Activated CD4-positive, alpha-beta T cell treated with anti-CD3 and anti-CD28 coated beads, Interleukin-2, Interleukin-4, amounts not matched to agents 100 ng/mL and 50 ng/mL, durations not matched to agents 16 hours and 8 hours (primary cell): ENCODE data around the gene ADD2.

Experiments
- DNase-seq: peaks from one replicate; pipeline ENCODE4 v3.0.0-alpha.2; 2020; ENCODE audit warnings: low spot score

The ADD2 gene

DNA sequence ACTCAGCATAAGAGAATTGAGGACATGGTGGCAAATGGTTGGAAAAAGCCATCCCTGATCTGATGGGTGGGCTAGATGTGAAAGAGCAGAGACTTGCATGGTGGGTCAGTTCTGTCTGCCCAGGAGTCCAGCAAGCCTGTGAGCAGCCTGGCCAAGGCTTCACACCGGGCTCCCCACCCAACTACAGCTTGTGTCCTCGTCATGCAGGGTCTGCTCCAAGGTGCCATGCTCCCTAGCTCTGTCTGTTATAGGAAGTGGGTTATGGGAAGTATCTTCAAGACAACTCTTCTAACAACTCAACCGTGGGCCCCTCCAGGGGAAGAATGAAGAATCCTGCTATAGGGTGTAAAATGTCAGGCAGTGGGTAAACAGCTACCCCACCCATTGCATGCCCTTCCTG lies 97.4 kb downstream of the ADD2 start:
- DNase-seq, result no peak

DNA sequence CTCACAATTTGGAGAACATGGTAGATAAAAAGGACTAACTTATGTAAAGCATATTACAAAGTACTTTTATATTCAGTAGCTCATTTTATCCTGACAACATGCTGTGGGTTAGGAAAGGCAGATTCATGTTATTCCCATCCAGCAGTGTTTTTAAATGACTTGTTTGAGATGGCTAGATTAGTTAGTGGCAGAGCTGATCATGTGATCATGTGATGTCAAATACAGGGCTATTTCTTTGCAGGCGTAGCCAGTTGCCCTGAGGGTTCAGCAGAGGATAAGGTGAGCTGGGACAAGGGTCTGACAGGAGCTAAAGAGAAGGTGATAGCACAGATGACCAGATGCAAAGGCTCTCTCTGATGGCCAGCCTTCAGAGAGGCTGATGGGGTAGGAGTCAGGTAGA lies 97.8 kb downstream of the ADD2 start:
- no peak for DNase-seq

DNA sequence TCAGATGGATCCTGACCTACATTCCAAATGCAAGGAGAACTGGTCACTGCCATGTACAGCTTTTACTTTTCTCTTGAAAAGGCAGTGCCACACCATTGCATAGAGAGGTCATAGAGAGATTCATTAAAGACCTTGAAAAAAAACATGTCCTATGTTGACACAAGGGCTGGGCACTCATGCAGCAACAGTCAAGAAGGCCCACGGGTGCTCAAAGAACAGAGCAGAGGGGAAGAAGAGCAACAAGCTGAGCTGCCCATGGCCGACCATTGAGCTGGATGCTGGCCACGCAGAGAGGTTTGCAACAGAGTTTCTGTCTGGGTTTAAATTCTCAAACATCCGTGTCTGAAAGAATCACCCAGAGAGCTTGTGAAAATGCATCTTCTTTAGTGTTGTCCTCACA lies 99.1 kb downstream of the ADD2 start:
- no peak for DNase-seq

DNA sequence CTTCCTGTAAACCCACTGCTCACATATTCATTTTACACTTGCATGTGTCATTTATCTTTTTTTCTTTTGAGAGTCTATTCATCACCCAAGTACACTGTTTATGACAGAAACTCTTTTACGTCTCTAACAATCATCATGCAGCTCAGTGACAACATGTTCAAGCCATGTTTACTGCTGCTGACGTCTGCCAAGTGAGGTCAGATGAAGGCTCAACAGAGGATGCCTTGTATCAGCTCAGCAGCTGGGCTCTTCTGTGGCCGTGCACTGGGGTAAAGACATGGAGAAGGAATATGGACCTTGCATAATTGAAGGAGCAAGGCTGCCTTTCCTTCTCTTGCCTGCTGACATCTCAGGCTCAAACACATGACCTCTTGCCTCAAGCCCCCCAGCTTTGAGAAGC lies 99.6 kb downstream of the ADD2 start:
- DNase-seq, result no peak

DNA sequence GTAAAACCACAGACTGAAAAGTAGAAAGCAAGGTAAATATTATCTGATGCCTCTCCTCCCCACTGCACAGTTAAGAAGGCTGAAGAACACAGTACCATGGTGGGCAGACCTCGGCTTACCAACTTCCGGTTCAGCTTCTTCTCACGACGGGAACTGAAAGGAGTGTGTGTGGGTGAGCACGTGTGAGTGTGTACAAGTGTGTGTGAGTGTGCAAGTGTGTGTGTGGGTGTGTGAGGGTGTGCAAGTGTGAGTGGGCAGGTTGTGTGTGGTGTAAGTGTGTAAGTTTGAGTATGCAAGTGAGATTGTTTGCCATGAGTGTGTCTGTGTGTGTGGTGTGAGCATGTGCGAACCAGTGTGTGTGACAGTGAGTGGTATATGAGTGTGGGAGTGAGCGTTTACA lies 103.5 kb downstream of the ADD2 start:
- no peak for DNase-seq

DNA sequence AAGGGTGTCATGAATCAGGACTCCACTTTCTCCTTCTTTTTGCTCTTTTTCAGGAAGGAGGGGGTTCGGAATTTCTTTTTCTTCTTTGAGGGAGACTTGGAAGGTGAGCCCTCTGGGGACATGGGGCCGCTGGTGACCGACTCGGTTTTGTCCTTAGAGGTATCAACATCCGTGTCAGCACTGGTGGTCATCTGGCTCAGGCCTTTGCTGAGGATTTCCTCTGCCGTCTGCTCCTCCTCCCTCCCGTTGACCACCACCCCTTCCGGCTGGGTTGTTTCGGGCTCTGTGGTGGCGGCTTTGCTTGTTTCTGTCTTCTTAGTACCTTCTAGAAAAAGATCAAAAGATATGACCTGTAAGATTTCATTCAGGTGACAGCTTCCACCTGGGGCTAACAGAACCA lies 104.6 kb downstream of the ADD2 start:
- no peak for DNase-seq

DNA sequence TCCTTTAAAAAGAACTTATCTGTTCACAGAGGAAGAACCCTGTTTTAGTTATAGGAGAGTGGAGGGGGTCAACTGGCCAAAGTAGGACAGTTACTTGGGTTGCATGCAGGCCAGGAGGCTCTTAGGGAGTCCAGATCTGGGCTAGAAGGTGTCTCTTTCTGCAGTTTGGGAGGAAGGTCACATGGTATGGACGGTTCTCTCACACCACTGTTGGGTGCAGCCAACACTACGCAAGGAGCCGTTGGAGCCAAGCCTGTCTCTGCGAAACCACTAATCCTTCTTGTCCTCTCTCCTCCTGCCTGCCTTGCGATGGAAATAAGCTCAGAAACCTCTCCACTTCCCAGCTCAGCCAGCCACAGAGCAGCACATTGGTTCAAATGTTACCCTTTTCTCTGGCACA lies 108.4 kb downstream of the ADD2 start:
- no peak for DNase-seq

DNA sequence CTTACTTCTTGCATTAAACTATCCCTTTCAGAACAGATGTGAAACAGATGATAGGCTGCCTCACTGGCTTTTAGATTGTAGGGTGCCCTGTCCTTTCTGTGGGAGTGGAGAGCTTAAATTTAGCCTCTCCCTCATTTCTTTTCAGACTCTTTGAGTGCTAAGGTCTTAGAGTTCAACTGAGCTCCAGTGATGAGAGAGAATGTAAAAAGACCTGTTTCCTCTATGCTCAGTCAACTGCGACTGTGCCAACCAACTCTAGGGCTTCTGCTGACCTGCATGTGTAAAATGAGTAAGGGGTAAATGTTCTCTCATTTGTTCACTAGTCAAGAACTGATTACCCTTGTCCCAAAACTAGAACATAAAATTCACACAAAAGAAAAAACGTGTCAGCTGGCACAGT lies 109.5 kb downstream of the ADD2 start:
- no peak for DNase-seq

DNA sequence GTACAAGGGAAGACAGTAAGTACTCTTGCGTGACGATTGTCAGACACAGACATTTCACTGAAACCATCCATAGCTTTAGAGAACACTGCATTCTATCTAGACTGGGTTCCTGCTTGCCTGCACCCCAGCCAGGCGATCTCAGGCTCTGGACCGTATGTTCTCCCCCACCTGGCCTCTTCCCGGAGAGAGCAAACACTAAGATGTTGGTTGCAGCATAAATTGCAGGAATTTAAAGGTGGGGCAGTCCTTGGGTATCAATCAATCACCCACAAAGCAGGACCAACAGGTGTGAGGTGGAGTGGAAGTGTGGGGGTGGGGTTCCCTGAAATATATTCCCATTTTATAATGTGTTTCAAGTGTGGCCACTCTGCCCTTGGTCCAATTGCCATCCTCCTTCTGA lies 110.8 kb downstream of the ADD2 start:
- no peak for DNase-seq

DNA sequence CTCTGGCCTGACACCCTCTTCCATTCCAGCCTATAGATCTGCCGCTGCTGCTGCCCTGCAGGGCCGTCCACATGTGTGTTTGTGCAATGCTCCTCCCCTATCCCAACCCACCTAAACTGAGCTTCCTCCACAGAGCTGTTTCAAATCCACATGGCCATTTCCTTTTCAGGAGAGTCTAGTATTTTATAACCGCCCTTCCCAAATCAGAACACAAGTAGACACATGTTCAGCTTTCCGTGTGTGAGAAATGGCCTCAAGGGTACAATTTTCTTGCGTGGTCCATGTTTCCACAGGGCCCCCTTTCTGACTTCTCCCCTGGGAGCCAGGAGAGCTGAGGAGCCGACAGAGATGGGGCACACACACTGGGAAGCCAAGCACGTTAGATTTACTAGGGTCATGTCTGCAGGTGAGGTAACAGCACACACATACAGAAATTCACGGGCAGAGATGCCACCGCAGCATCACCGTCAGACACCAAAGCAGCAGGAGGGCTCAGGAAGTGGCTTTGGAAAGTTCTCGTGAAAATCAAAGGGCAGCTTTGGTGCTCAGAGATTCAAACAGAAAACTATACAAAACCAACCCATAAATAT lies 111.5 kb downstream of the ADD2 start:
- no peak for DNase-seq

DNA sequence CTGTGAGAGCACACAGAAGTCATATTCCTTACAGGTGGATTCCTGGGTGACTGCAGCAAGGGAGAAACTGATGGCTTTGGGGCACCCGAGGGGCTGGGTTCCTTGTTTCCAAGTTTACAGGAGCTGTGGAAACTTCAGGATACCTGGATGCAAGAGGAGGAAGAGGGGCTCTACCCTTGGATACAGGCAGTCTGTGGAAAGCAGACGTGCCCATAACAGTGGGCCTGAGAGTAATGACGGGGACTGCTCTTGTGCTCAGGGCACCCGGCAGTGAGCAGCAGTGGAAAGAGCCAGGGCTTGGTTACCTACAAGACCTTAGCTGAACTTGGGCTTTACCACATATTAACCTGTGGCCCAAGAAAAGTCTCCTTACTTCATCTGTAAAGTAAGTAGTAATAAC lies 112.2 kb downstream of the ADD2 start:
- no peak for DNase-seq

DNA sequence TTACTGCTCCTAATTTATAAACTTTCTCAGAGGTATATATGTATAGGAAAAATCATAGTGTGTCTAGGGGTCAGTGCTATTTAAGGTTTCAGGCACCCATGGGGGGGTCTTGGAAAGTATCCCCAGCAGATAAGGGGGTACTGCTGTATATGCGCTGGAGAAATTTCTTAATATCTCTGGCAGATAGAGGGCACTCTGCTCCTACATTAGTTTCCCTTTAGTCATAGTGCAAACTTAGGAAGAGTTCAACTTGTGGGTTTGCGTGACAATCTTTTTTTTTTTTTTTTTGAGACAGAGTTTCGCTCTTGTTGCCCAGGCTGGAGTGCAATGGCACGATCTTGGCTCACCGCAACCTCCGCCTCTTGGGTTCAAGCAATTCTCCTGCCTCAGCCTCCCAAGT lies 112.8 kb downstream of the ADD2 start:
- DNase-seq, result peak; percentile 27

DNA sequence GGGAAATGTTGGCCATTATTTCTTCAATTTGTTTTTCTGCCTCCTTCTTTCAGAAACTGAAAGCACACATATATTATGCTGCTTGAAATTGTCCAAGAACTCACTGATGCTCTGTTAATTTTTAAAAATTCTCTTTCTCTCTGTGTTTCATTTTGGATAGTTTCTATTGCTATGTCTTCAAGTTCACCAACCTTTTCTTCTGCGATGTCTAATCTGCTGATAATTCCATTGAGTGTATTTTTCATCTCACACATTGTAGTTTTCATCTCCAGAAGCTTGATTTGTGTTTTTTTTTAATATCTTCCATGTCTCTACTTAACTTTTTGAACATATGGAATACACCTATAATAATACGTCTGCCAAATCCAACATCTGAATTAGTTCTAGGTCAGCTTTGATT lies 116.3 kb downstream of the ADD2 start:
- no peak for DNase-seq

DNA sequence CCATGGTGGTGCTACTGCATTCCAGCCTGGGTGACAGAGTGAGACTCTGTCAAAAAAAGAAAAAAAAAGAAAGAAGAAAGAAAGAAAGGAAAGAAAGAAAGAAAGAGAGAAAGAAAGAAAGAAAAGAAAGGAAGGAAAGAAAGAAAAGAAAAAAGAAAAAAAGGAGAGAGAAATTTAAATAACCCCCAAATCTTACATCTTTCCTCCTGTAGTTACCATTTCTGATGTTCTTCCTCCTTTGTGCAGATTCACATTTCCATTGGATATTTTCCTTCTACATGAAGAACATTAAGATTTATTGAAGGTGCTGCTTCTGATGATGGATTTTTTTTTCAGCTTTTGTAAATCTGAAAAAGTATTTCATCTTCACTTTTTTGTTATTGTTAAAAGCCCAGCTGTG lies 117.0 kb downstream of the ADD2 start:
- DNase-seq, result no peak

DNA sequence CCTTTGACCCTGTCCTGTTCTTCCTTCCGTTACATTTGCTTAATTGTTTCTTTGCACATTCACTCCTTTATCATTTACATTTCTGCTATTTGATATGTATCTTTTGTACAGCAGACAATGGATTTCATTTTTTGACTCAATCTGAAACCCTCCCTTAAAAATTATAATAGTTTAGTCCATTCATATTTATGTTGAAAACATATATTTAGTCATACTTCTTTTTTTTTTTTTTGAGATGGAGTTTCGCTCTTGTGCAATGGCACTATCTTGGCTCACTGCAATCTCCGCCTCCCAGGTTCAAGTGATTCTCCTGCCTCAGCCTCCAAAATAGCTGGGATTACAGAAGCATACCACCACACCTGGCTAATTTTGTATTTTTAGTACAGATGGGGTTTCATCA lies 119.0 kb downstream of the ADD2 start:
- no peak for DNase-seq

DNA sequence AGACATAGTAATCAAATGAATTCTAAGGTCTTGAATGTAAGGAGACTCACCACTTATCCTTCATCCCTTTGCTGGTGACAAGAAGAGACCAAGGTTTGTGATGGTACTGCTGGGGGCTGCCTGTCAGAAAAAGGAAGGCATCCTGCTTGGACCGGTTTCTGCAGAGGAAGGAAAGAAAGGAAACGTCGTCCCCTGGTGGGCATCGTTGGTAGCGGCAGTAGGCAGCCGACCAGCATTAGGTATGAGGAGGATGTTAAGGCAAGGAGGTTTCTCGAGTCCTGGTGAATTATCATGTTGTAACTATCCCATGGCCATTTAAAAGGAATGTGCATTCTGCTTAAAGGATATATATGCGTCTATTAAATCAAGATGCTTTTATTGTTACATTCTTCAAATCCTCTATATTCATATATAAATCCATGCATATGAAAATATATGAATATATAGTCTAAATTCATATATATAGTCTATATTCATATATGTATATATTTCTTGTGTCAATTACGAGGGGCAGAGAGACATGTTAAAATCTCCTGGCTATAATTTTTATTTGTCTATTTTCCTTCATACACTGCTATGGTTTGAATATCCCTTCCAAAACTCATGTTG lies 120.0 kb downstream of the ADD2 start:
- peak; percentile 63 for DNase-seq

DNA sequence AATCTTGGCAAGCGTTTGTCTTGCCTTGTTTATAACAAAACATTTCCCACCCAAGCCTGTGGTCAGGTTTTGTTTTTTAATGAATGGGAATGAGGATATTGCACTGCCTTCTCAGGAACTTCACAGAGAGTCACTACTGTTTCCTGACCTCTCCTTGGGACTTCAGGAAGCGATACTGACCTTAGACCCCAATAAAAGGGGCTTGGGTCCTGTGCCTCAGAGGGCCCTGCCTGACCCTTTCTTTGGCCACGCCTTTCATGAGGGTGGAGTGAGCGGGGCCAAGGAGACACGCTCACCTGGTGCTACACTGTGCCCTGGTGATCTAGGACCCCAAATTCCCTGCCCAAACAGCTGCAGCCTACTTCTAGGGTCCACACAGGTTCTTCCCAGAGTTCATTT lies 121.6 kb downstream of the ADD2 start:
- no peak for DNase-seq

DNA sequence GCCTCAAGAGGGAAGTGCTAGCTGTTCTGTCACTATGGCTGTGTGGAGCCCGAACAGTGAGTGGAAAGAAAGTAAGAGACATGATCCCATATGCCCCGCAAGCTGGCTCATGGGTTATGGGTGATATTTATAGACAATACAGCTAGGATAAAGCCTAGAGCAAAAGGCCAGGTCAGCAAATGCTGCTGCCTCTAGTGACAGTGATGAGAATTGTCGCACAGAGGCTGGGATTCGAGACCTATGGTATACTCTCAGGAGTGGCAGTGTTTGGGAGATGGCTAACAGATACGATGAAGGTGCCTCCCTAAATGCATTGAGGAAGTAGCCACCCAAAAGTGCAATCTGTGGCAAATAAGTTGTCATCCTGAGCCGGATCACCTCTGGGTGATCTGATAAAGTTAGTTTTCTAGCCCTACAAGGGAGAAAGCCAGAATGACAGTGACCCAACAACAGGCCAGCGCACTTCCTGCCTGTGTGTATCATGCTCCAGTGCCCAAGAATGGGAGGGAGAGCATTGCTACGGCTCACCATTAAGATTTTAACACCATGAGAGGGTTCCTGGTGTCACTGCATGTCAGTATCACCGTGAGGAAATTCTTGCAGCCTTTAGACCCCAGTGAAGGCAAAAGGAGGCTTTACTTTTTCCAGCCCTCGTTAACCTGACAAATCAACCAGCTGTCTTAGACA lies 122.1 kb downstream of the ADD2 start:
- peak; percentile 14 for DNase-seq

DNA sequence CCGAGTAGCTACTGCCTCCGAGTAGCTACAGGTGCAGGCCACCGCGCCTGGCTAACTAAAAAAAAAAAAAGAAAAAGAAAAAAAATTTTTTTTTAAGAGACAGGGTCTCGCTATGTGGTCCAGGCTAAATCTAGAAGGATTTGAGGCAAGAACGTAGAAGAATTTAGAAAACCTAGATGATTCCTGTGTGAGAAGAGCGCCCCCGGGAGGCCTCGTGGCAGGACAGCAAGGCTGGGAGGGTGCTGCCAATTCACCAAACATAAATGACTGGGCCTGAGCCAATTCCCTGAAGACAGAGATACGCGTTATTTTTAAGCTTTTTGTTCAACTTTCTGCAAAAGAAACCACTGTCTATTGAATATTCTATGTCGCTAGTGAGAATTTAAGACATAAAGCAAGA lies 124.3 kb downstream of the ADD2 start:
- no peak for DNase-seq

DNA sequence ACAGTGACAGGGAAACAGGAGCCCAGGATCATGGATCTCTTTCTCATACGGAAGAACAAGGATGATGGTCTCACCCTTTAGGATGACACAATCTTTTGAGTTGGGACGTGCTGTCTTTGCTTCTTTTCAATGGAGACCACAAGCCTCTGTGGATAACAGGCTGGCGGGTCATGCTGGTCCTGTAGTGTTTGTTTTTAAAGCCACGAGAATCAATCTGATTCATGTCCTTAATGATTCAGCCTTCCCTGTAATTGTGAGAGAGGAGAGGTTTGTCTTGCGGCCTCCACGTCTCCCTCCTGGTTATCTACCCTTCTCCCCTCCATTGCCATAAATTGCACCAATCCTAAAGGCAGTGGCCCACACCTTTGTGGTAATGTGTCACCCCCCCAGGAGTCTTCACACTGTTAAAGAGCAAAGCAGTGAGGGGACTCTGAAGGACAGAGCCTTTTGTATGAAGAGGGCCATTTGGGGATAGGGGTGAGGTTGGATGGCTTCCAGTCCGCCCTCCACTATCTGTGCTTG lies 126.7 kb downstream of the ADD2 start:
- no peak for DNase-seq

DNA sequence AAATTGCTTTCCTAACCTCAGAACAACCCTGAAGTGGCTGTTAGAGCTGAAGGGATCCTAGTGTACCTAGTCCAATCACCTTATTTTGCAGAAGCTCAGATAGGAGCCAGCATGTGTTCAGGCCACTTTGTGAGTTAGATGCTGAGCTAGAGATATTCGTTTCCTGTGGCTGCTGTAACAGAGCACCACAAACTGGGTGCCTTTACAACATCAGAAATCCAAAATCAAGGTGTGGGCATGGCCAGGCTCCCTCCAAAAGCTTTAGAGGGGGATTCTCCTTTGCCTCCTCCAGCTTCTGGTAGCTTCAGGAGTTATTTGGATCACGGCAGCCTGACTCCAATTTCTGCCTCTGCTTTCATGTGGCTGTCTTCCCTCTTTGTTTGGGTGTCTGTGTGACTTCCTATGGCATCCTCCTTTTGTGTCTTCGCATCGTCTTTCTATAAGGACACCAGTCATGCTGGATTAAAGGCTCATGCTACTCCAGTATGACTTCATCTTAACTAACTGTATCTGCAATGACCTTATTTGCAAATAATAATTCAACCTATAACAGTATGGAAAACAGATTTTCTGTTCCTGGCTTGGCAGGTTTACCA lies 128.1 kb downstream of the ADD2 start:
- no peak for DNase-seq

DNA sequence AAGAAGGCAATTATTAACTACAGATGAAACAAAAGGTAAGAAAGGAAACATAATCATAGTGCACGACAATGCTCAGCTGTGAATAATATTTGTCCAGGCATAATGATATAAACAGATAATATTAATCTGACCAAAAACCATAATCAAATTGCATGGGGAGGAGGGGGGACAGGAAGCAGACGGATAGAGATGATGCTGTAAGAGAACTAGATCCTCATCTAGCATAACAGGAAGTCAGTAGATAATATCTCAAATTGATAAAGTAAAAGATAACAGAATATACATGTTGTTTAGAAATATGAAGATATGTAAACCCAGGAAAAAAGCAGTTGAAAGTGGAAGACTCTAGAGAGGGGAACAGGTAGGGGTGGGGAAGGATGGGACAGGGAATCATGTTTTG lies 129.4 kb downstream of the ADD2 start:
- DNase-seq, result no peak

DNA sequence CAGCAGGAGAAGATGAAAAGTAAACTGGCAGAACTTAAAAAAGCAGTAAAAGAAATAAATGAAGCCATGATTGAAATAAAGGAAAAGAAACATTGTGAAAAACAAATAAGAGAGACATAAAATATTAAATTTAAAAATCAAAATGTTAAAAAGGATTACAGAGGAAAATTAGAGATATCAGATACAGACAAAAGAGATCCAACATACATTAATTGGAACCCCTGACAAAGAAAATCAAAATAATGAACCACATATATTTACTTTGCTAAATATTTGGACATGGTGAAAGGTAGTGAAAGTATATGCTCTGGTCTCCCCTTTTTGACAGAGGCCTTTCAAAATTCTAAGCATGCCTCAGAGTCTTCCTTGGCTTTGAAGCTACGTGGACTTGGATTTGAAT lies 134.5 kb downstream of the ADD2 start:
- DNase-seq, result no peak
